Measurements from ENCODE around the gene RASGRF2.
"Not testable (repeated sequence)": the region's sequence is repeated elsewhere in the genome, so short reads cannot be mapped to it uniquely, and the experiment has no call there.

Gene RASGRF2

DNA sequence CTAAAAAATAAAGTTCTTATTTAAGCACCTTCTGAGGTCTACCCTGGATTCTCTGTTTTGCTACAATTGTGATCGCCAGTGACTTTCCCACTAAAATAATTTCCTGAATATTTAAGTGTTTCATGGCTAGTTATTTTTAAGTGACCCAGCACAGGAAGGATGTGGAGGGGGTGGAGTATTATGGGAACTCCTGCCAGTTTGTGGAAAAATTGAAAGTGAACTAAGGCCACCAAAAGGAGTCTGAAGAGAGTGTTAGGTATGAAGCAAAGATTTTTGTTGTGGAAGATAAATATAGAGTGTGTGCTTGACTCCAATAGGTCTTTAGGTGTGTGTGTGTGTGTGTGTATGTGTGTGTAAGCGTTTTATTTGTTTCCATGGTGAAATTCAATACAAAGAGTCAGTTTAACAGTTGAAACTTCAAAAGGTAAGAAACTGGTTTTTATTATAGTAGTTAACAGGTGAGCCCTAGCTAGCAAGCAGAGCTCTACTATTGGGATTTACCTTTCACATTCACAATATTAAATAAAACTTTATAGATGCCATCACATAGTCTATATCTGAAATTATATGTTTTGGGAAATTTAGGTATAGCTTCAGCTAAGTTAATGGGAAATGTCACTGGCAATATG is 25.6 kb downstream of the RASGRF2 start:
- no peak for DNase-seq (ENCODE audit: low read depth in 2 of 2)

GRCh38 chr5:80986382-80986781 is 26.2 kb downstream of the RASGRF2 start:
- no peak for DNase-seq (ENCODE audit: low read depth in 2 of 2)

GRCh38 chr5:80987078-80987766 is 27.1 kb downstream of the RASGRF2 start:
- DNase-seq (ENCODE audit: low read depth in 2 of 2), result no peak

DNA sequence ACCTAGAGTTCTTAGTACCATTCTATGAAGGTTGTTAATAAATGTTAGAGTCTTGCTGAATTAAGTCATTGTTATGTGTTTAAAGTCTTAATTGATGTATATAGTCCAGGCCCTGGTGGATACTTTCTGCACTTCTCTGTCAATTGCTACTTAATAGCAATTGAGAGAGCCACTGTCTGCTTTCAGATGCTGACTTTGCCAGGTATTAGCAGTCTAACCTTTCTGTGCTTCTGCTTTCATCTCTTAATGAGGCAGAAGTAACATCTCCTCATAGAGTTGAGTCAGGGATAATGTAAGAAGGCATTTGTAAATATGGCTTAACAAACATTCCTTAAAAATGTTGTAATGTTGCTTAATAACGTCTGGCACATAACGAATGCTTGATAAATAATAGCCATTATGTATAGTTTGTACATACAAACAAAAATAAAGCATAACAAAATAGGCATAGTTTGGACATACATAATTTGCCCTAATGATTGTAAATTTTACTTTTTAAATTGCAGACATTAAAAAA is 28.3 kb downstream of the RASGRF2 start:
- DNase-seq (ENCODE audit: low read depth in 2 of 2), result no peak

GRCh38 chr5:80989883-80990282 is 29.7 kb downstream of the RASGRF2 start:
- no peak for DNase-seq (ENCODE audit: low read depth in 2 of 2)

- no peak for DNase-seq (ENCODE audit: low read depth in 2 of 2)
Observed at GRCh38 chr5:80990527-80990926, 30.4 kb downstream of the RASGRF2 start.

- DNase-seq (ENCODE audit: low read depth in 2 of 2), result no peak
Observed at GRCh38 chr5:80990971-80991370, 30.8 kb downstream of the RASGRF2 start.

GRCh38 chr5:80995908-80996307 is 35.7 kb downstream of the RASGRF2 start:
- no peak for DNase-seq (ENCODE audit: low read depth in 2 of 2)

- no peak for DNase-seq (ENCODE audit: low read depth in 2 of 2)
Observed at GRCh38 chr5:80998590-80998979, 38.4 kb downstream of the RASGRF2 start.

- DNase-seq (ENCODE audit: low read depth in 2 of 2), result no peak
Observed at GRCh38 chr5:81003811-81004386, 43.7 kb downstream of the RASGRF2 start.

DNA sequence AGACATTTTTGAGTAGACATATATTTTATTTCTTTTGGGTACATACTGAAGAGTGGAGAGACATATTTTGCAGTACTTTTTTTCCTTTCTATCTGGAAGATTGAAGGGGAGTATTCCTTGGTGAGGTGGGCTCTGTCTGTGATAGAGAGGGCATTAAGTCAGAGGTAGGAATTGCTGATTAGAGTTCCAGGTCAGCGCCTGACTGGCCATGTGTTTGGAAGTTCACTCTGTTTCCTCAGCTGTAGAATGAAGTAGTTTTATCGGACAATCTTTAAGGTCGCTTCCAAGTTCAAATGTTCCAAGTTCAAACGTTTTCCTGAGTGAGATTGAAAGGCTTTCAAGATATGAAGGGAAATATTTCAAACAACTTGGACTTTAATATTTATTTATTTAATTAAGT is 45.5 kb downstream of the RASGRF2 start:
- no peak for DNase-seq (ENCODE audit: low read depth in 2 of 2)

GRCh38 chr5:81006231-81006630 is 46.1 kb downstream of the RASGRF2 start:
- DNase-seq (ENCODE audit: low read depth in 2 of 2), result no peak

DNA sequence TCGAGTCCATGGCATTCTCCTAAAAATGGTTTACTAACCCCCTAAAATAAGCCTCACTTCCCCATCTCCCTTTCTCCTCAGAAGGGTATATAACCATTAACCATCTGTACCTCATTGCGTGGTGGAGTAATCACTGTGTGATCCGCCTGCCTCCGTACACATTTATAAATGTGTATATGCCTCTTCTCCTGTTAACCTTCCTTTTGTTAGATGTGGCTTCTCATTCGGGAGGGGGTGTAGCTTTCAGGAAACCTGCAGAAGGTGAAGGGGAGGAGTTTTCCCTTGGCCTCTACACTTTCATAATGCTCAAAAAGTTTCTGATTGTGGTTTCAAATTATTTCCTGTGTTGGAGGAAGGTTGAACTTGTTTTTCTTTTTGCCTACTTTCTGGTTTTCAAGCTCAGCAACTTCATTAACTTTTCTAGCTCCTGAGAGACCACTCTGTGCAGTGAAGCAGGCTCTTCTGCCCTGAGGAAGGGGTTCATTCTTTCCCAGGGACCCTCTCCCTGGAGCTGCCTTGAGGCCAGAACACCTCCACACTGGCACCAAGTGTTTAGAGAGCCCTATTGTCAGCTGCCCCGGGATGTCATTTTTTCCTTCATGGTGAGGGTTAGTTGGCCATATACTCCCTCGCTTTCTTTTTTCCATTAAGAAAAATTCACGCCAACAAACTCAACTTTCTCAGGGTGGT is 46.9 kb downstream of the RASGRF2 start:
- DNase-seq (ENCODE audit: low read depth in 2 of 2), result no peak

DNA sequence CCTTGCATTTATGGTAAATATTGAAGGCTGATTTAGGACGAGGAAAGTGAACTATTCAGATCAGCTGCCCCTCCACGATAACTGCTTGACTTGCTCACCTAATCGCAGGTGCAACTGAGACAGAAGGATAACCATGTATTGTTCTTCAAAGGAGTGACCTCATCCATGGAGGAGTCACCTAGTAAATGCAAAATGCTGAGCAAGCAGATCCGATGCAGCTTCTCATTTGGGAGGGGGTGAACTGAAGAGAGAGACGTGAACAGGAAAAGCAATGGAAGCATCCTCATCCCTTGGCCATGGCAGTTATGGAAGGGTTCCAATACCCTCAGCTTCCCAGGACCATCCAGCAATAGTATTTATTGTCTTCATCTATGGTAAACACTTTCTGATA is 47.5 kb downstream of the RASGRF2 start:
- DNase-seq (ENCODE audit: low read depth in 2 of 2), result no peak

DNA sequence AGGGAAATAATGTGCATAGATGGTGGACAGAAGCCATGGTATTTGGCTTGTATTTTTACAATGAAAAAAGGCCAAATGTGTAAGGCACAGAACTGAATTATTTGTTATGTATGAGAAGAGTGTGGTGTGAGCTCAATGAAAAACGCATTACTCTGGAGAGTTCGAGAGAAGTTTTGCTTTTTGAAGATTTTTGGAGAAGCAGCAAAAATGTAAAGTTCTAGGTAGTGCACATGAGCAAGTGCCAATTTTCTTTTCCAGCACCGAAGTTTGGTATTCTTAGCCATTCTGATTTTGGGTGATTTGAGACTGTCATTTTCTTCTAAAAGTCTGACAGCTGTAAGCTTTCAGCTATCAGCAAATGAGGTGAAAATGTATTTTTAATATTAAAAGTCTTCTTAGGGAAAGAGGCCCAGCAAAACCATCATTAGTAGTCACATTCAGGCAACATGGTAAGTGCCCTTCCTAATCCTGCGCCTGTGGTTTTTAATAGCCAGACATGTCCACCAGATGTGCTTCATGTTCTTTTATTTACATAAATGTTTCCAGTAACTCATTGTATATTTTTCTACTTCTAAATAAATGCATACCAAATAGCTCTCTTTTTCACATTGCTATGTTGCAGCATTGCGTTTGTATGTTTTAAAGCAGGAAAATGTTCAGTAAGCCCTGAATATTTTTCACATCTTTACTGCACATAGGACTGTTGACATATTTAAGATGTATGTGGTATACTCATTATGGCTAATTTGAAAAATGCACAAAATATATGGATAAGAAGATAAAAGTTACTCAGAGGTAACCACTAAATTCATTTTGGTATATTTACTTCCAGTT is 50.4 kb downstream of the RASGRF2 start:
- DNase-seq (ENCODE audit: low read depth in 2 of 2), result no peak

GRCh38 chr5:81014348-81014747 is 54.2 kb downstream of the RASGRF2 start:
- DNase-seq (ENCODE audit: low read depth in 2 of 2), result no peak

DNA sequence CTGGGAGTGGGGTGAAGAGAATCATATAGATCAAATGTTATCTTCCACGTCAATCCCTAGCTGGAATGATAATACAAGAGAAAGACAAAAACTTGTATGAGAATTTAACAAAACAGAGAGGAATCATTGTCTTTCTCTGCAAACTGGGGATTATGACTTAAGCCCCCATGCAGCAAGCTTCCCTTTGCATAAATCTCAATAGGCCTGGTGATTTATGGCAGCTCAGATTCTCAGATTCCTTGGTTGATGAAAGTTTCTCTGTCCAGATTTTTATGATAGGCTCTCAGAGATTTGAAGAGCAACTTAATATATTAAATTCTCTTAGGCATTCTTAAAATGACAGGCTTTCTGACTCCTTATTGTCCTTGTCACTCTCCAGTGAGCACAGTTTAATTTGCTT is 56.0 kb downstream of the RASGRF2 start:
- DNase-seq (ENCODE audit: low read depth in 2 of 2), result no peak

- no peak for DNase-seq (ENCODE audit: low read depth in 2 of 2)
Observed at GRCh38 chr5:81017320-81017719, 57.2 kb downstream of the RASGRF2 start.

GRCh38 chr5:81018608-81019007 is 58.4 kb downstream of the RASGRF2 start:
- DNase-seq (ENCODE audit: low read depth in 2 of 2), result not testable (repeated sequence)

DNA sequence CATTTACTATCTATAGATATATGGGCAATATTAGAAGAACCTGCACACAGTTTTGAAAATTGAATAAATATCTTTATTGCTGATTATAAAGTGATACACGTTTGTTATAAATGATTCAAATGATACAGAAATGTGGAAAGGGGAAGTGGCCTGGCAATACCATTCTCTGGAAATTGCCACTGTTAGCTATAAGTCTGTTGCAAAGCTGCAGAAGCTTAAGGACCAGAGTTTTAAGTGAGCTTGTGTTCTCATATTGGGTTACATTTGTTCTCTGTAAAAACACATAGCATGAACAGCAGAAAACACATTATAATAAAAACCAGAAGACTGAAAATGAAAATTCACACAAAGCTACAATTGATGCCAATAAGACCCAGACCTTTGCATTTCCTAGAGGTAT is 59.6 kb downstream of the RASGRF2 start:
- no peak for DNase-seq (ENCODE audit: low read depth in 2 of 2)

DNA sequence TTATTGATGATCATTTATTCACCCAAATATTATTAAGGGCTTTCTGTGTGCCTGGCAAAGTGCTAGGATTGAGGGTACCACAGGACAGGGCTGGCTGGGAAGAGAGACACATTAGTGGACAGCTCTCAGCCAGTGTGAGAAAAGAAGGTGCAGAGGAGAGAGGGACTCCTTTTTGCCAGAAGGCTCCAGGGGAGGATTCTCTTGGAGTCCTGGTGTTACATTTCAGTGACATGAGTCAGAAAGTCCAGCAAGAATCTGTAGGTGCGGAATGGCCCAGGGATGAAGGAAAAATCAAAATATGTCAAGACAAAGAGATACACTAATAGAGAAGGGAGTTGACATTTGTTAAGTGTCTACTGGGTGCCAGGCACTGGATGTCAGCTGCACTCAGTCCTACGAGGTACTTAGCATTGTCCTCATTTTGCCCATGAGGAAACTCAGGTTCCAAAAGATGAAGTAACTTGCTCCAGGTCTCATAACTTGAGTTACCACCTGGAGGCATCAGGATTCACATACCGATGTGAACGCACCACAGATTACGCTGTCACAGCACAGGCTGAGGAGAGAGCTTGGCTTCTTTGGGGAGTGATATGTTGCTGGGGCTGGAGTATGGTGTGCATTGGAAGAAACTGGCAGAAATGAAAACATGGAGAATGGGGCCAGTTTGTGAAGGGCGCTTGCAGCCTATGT is 60.5 kb downstream of the RASGRF2 start:
- DNase-seq (ENCODE audit: low read depth in 2 of 2), result no peak
